Mucosa of descending colon (tissue), 3 donors: ENCODE results near the gene SFXN5. TPM values are rescaled to one million over a fixed set of nuclear protein-coding genes. Genes with fewer than 3 reads are reported as not detected.
A peak's percentile ranks its signal among the peaks of the same experiment; 100 is the strongest.

ENCODE experiments used
- ATAC-seq: fragments of 200-7000 bp; cut with Tn5 transposase; one replicate; pipeline ENCODE4 v1.9.1; 2020; ENCODE audit warnings: mild to moderate bottlenecking, moderate library complexity
- DNase-seq, 3 donors: peaks; one replicate each; pipeline ENCODE4 v3.0.0-alpha.2; 2020
- H3K36me3 ChIP-seq: fragments of 200-600 bp; one replicate; pipeline ENCODE4 v1.8.0; 2021; ENCODE audit warnings: low read depth, mild to moderate bottlenecking
- H3K4me1 ChIP-seq: fragments of 200-600 bp; one replicate; pipeline ENCODE4 v1.8.0; 2021; ENCODE audit warnings: low read depth, mild to moderate bottlenecking
- H3K4me3 ChIP-seq: fragments of 200-600 bp; one replicate; pipeline ENCODE4 v1.8.0; 2021; ENCODE audit warnings: mild to moderate bottlenecking
- H3K9me3 ChIP-seq: fragments of 200-600 bp; one replicate; pipeline ENCODE4 v1.8.0; 2021; ENCODE audit warnings: mild to moderate bottlenecking
- intact Hi-C, 2 donors: fragments of 100-400 bp; cut with DNase I in 1 of 2; cut with micrococcal nuclease in 1 of 2; formaldehyde crosslinking; loops; one replicate each; pipeline versions ENCODE4 v1.11.0 to v1.11.1; 2022; cut with DNase I, micrococcal nuclease
- total RNA-seq, 3 donors: library from RNA; stranded (reverse); fragmentation: NEBNext Ultra II Directional in 2 of 3; extraction: Animal tissue kit (Norgen Biotek cat#: 25700) in 2 of 3; gene quantifications; one replicate each; pipeline versions ENCODE4 v1.2.1 to v1.2.4, GENCODE V29; 2021 to 2023
- TF ChIP-seq, protein P1 (sequence below): fragments of 200-600 bp; IDR thresholded peaks from one replicate; pipeline ENCODE4 v1.8.0; 2022; ENCODE audit warnings: antibody characterized with exemption, mild to moderate bottlenecking
- donor health status: DM: no; HTN: no; CAD: no; lungs with moderate emphysema.
- donor health status: DM: no; HTN: no; CAD: no.
- donor health status: DM: no; HTN: yes; CAD: no.

Gene SFXN5
- total RNA-seq, 3 donors from 2014 or later = 22.2 to 30.9 (median 27.5) TPM

DNA sequence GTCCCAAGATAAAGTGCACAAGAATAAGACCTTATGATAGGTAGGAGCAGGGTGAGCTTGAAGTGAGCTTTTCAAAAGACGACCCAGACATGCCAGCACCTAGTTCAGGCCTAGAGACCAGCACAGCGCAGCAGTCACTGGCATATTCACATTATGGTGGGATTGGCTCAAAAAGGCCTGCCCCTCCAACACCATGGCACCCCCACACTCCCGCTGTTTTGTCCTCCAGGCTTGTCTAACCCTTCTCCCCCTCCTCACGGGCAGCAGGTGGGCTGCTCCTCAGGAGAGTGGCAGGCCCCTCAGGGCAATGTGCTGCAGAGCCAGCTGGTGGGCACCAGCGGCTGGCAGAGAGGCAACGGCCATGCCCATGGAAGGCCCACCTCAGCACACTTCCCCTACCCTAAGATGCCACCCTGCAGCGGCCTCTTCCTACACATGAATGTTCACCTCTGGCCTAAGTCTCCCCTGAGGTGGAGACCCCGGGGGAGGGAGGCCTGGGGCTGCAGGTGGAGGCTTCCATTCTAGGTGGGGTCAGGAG, 128.6 kb downstream of the SFXN5 start:
- H3K9me3 ChIP-seq = no peaks in the 10 kb centered on the region
- peak in 1 of 3 donors; percentile 18 for DNase-seq
- no peak overlapping the region for H3K4me3 ChIP-seq
- TF ChIP-seq, protein P1, sequence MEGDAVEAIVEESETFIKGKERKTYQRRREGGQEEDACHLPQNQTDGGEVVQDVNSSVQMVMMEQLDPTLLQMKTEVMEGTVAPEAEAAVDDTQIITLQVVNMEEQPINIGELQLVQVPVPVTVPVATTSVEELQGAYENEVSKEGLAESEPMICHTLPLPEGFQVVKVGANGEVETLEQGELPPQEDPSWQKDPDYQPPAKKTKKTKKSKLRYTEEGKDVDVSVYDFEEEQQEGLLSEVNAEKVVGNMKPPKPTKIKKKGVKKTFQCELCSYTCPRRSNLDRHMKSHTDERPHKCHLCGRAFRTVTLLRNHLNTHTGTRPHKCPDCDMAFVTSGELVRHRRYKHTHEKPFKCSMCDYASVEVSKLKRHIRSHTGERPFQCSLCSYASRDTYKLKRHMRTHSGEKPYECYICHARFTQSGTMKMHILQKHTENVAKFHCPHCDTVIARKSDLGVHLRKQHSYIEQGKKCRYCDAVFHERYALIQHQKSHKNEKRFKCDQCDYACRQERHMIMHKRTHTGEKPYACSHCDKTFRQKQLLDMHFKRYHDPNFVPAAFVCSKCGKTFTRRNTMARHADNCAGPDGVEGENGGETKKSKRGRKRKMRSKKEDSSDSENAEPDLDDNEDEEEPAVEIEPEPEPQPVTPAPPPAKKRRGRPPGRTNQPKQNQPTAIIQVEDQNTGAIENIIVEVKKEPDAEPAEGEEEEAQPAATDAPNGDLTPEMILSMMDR = no peak
- no peaks in the 10 kb centered on the region for H3K36me3 ChIP-seq
- ATAC-seq = no peak
- H3K4me1 ChIP-seq = no peaks in the 10 kb centered on the region
- intact Hi-C loops = no loop called here

DNA sequence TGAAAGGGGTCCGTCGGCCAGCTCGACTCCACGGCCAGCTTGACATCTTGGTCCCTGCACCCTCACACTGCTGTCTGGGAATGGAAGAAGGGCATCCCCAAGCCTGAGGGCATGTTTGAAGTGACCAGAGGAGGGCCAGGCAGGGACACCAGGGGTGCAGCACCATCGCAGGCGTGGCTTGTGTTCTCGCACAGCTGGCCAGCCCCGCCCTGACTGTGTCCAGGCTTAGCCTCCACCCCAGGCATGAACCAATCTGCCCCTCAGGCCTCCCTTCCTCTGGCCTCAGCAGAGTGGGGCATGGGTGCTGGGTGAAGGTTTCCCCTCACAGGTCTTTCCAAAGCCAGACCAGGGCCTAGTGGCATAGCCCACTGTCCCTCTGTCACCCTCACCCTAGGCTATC, 129.2 kb downstream of the SFXN5 start:
- Histone ChIP-seq H3K9me3 (no peaks in the 10 kb centered on the region), H3K4me1 (no peaks in the 10 kb centered on the region), H3K36me3 (no peaks in the 10 kb centered on the region), H3K4me3 (no peak overlapping the region)
- DNase-seq (peak in 1 of 3 donors; percentile 33), ATAC-seq (no peak)
- intact Hi-C loops = no loop called here
- TF ChIP-seq, protein P1 = no peak

DNA sequence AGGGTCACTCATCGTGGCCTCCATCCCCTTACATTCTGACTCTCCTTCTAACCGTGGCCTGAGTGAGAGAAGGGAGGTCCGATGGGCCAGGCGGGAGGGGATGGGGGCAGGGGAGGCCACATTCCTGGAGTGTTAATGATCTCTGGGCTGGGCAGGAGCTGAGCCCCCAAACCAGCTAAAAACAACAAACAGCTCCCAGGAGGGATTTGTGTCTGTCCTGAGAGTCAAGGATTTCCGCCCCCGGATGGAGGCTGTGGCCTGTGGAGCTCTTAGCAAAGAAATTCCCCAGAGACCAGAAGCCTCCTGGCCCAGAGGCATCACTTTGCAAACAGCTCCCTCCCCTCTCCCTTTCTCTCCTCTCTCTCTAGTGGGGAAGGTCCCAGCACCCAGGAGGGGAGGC, 130.7 kb downstream of the SFXN5 start:
- TF ChIP-seq, protein P1 = no peak
- intact Hi-C loops = no loop called here
- H3K4me1 ChIP-seq = no peaks in the 10 kb centered on the region

DNA sequence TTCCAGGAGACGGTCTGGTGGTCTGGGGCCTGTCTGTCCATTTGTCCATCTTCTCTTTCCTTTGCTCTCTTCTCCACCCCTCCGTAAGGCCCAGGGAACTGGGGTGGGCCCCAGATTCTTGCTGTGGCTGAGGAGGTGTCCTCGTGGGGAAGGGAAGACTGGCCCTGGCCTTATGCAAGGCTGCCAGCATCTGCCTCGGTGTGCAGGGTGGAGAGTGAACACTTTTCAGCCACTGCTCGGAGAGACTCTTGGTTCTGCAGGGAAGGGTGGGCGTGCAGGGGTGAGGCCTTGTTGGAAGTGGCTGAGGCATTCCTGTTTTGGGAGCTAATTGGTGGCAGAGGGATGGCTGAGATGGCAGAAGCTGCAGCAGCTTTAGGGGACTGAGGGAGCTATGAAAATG, 131.2 kb downstream of the SFXN5 start:
- intact Hi-C loops = no loop called here
- no peak for ATAC-seq
- TF ChIP-seq, protein P1 = no peak
- Histone ChIP-seq H3K4me3 (no peak overlapping the region), H3K36me3 (no peaks in the 10 kb centered on the region), H3K9me3 (no peaks in the 10 kb centered on the region), H3K4me1 (no peaks in the 10 kb centered on the region)
- peak in 1 of 3 donors; percentile 7 for DNase-seq

More for the DNA sequence above, 130.7 kb downstream of the SFXN5 start:
- H3K4me3 ChIP-seq = no peak overlapping the region
- H3K36me3 ChIP-seq = no peaks in the 10 kb centered on the region
- no peaks in the 10 kb centered on the region for H3K9me3 ChIP-seq
- ATAC-seq (no peak), DNase-seq (peak in 1 of 3 donors; percentile 7)

DNA sequence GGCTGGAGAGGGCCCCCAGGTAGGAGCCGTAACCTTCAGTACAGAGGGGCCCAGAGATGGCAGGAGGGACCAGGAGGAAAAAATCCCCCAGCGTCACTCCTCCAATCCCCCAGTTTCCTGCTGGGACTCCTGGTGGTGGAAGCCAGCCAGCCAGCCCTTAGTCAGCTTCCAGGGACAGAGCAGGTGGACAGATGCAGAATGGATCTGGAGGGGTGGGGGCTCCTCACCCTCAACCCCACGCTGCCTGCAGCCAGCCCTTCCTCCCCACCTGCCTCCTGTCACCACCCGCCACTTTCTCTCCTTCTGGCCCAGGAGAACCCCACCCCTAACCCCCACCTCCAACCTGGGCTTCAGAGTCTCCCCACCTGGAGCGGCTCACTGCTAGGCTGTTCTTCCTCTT, 133.1 kb downstream of the SFXN5 start:
- Histone ChIP-seq H3K36me3 (no peaks in the 10 kb centered on the region), H3K9me3 (no peaks in the 10 kb centered on the region), H3K4me1 (no peaks in the 10 kb centered on the region), H3K4me3 (no peak overlapping the region)
- TF ChIP-seq, protein P1 = no peak
- peak in 1 of 3 donors; percentile 7 for DNase-seq
- ATAC-seq = no peak
- intact Hi-C loops = loop anchor here in 1 of 2 donors (5.0 kb wide), 1 partner anchor 46 kb away; no protein-coding TSS in a partner anchor

DNA sequence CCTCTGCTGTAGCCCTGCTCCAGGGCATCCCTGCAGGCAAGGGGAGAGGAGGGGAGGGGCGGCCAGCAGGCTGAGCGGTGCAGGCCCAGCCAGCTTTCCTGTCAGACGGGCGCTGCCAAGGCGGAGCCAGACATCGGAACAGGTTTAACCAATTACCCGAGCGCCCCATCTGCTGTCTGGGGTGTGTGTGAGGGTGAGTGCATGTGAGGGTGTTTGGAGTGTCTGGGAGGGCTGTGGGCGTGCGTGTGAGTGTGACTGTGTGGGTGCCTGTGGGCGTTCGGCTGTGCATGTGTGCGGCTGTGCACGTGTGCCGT, 134.2 kb downstream of the SFXN5 start:
- DNase-seq = peak in 2 of 3 donors; percentile 19 to 28
- no peaks in the 10 kb centered on the region for H3K36me3 ChIP-seq
- no peaks in the 10 kb centered on the region for H3K9me3 ChIP-seq
- intact Hi-C loops = loop anchor here in 1 of 2 donors (5.0 kb wide), 1 partner anchor 45 kb away; no protein-coding TSS in a partner anchor
- H3K4me3 ChIP-seq = no peak overlapping the region
- no peaks in the 10 kb centered on the region for H3K4me1 ChIP-seq
- TF ChIP-seq, protein P1 = no peak
- ATAC-seq = no peak
